Progenitor cell of endocrine pancreas (in vitro differentiated cells): Measurements from ENCODE around the gene UST. TPM values are rescaled to one million over a fixed set of nuclear protein-coding genes. Genes with fewer than 3 reads are reported as not detected.
A peak's percentile ranks its signal among the peaks of the same experiment; 100 is the strongest.

Experiments used
- DNase-seq: peaks from one replicate; pipeline ENCODE4 v3.0.0; 2021; ENCODE audit warnings: low spot score; ENCODE audit not compliant: unreplicated experiment
- H3K27ac Mint-ChIP-seq: 2 replicates; pipeline ENCODE4 v1.8.0; 2021; ENCODE audit warnings: mild to moderate bottlenecking, moderate library complexity, mixed read lengths
- H3K27me3 Mint-ChIP-seq: 2 replicates; pipeline ENCODE4 v1.8.0; 2021; ENCODE audit warnings: mixed read lengths
- H3K36me3 Mint-ChIP-seq: 2 replicates; pipeline ENCODE4 v1.8.0; 2022; ENCODE audit warnings: mixed read lengths; ENCODE audit not compliant: insufficient read depth
- H3K4me1 Mint-ChIP-seq: 2 replicates; pipeline ENCODE4 v1.8.0; 2021; ENCODE audit warnings: low read depth, mixed read lengths
- H3K4me3 Mint-ChIP-seq: 2 replicates; pipeline ENCODE4 v1.8.0; 2021; ENCODE audit warnings: low read depth, mild to moderate bottlenecking, moderate library complexity, mixed read lengths
- H3K9me3 Mint-ChIP-seq: 2 replicates; pipeline ENCODE4 v1.8.0; 2021; ENCODE audit warnings: low read depth, mixed read lengths
- total RNA-seq: library from RNA; stranded (reverse); gene quantifications from 2 replicates; pipeline ENCODE4 v1.2.1, GENCODE V29; 2021
- TF ChIP-seq, protein P1 (sequence below): fragments of 200-600 bp; sonication (generic); IDR thresholded peaks from one replicate; pipeline ENCODE4 v1.5.0; 2021; ENCODE audit warnings: antibody characterized with exemption, mild to moderate bottlenecking; ENCODE audit not compliant: unreplicated experiment

The UST gene
- total RNA-seq, 1 donor from 2014 or later: 2.9 TPM

DNA sequence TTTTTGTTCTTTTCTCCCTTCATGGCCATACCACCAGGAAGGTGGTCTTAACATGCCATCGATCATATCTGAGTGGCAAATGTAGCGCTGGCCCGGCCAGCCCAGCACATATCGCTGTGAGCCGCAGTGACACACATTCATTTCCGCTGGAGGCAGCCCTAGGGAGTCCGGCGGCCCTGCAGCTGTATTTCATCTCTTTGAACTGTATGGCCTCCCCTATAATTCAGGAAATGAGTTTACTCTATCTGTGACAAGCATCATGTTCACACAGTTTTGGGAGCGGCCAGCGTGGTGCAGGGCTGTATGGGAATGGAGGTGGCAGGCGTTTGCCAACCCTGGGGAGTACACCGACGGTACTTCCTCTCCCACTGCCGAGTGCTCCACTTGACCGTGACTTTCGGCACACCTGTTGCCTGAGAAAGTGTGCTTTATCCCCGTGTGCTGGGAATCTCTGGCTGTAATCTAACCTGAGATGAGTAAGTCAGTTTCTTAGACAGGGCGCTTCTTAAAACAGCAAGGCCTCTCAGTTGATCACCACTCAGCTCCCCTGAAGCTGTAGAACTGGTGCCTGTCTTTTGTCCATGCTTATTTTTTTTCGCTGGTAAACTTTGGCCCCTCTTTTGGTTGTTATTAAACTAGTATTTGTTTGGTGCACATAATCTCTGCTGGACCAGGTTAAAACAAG lies 313.6 kb downstream of the UST start:
- Mint-ChIP-seq H3K27ac (peak overlapping the region; percentile 85), H3K9me3 (no peaks in the 10 kb centered on the region), H3K4me1 (peaks cover 25% of the 10 kb centered on the region), H3K4me3 (no peak overlapping the region), H3K36me3 (no peaks in the 10 kb centered on the region), H3K27me3 (peaks cover 7% of the 10 kb centered on the region)
- TF ChIP-seq, protein P1, sequence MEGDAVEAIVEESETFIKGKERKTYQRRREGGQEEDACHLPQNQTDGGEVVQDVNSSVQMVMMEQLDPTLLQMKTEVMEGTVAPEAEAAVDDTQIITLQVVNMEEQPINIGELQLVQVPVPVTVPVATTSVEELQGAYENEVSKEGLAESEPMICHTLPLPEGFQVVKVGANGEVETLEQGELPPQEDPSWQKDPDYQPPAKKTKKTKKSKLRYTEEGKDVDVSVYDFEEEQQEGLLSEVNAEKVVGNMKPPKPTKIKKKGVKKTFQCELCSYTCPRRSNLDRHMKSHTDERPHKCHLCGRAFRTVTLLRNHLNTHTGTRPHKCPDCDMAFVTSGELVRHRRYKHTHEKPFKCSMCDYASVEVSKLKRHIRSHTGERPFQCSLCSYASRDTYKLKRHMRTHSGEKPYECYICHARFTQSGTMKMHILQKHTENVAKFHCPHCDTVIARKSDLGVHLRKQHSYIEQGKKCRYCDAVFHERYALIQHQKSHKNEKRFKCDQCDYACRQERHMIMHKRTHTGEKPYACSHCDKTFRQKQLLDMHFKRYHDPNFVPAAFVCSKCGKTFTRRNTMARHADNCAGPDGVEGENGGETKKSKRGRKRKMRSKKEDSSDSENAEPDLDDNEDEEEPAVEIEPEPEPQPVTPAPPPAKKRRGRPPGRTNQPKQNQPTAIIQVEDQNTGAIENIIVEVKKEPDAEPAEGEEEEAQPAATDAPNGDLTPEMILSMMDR: no peak
- no peak for DNase-seq

DNA sequence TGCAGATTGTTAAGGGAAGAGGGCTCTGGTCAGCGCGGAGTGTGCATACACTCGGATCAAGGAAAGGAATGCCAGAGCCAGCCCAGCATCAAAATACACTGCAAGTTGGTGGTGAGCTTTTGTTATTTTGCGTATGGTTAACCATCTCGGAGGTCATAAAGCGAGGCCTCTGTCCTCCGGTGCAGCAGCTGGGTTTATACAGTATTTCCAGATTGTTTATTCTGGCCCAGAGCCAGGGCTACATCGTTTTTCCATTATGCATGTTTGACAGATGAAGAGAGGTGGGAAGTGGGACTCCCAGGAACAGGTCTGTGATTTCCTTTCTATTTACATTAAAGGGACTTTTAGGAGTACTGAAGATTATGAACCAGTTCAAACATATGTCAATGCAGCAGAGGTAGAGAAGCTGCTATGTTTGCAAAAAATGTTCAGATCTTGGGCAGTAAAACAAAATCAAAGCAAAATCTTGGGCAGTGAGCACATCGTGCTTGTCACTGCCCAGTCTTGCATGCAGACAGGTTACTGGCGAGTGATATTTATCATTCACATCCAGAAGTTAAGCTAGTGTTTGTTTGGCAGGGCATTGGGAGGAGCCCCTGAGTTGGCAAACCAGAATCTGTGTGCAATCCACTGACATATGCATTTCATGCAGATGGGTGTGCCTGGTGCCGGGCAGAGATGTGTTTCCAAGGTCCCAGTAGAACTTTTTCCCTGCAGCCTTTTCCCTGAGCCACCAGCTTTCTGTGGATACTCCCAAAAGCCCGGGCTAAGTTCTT lies 314.3 kb downstream of the UST start:
- Mint-ChIP-seq H3K36me3 (no peaks in the 10 kb centered on the region), H3K27ac (no peak overlapping the region), H3K27me3 (peaks cover 12% of the 10 kb centered on the region), H3K4me3 (no peak overlapping the region), H3K4me1 (peaks cover 21% of the 10 kb centered on the region), H3K9me3 (no peaks in the 10 kb centered on the region)
- no peak for DNase-seq
- TF ChIP-seq, protein P1: no peak

- Mint-ChIP-seq H3K27ac (no peak overlapping the region), H3K4me1 (peaks cover 16% of the 10 kb centered on the region), H3K9me3 (no peaks in the 10 kb centered on the region), H3K4me3 (no peak overlapping the region), H3K27me3 (peaks cover 16% of the 10 kb centered on the region), H3K36me3 (no peaks in the 10 kb centered on the region)
- DNase-seq: no peak
- TF ChIP-seq, protein P1: no peak
These were observed 315.1 kb downstream of the UST start for GRCh38 chr6:149061930-149062329.

DNA sequence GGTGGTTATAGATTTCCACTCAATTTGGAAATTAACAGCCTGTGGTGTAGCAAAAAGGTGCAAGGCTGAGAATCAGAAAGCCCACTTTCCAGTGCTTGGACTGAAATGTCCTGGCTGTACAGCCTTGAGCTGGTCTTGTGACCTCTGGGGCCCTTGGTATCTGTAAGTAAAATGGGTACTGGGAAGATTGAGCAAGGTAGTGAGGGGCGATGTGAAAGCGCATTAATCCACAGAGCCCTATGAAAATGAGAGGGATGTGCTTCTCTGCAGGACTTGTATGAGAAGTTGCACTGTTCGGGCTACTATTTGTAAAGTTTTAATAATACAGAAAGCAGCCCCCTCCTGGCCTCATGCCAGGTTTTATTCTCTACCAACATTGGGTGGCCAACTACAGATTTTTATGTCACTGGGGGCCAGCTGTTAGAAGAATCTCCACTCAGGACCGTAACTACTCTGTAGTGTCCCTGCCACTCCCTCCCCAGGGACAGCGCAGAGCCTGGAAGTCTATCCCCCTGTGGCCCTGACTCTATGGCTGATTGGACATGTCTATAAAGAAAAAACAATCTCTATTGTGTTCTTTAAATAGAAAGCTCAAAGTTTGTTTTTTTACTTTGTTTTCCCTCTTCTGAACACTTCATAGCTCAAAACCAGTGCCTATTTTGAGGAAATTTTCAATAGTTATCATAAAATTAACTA lies 316.0 kb downstream of the UST start:
- H3K4me3 Mint-ChIP-seq: no peak overlapping the region
- peaks cover 11% of the 10 kb centered on the region for H3K4me1 Mint-ChIP-seq
- no peak for DNase-seq
- no peaks in the 10 kb centered on the region for H3K36me3 Mint-ChIP-seq
- H3K27me3 Mint-ChIP-seq: peaks cover 16% of the 10 kb centered on the region
- TF ChIP-seq, protein P1: no peak
- no peaks in the 10 kb centered on the region for H3K9me3 Mint-ChIP-seq
- H3K27ac Mint-ChIP-seq: no peak overlapping the region

GRCh38 chr6:149063468-149063867 lies 316.6 kb downstream of the UST start:
- no peaks in the 10 kb centered on the region for H3K9me3 Mint-ChIP-seq
- H3K4me3 Mint-ChIP-seq: no peak overlapping the region
- H3K36me3 Mint-ChIP-seq: no peaks in the 10 kb centered on the region
- no peak for DNase-seq
- TF ChIP-seq, protein P1: no peak
- peaks cover 11% of the 10 kb centered on the region for H3K4me1 Mint-ChIP-seq
- H3K27me3 Mint-ChIP-seq: peaks cover 16% of the 10 kb centered on the region
- no peak overlapping the region for H3K27ac Mint-ChIP-seq
